K562 (cell line): Measurements from ENCODE around the gene METTL25B. TPM values are rescaled to one million over a fixed set of nuclear protein-coding genes. Genes with fewer than 3 reads are reported as not detected.

ENCODE experiments used
- CHAMP1 ChIP-seq: fragments of 450-650 bp; IDR thresholded peaks from 2 replicates; pipeline ENCODE4 v1.6.1; 2016; ENCODE audit warnings: mild to moderate bottlenecking
- CTCFL ChIP-seq: IDR thresholded peaks from 2 replicates; pipeline ENCODE4 v1.6.1; 2011; ENCODE audit warnings: borderline replicate concordance, low read depth, mild to moderate bottlenecking, moderate library complexity, low read length; ENCODE audit not compliant: insufficient read depth, poor library complexity, severe bottlenecking
- KLF16 ChIP-seq: IDR thresholded peaks from 2 replicates; pipeline ENCODE4 v1.6.1; 2016; ENCODE audit warnings: antibody characterized with exemption
- MGA ChIP-seq: fragments of 450-650 bp; IDR thresholded peaks from 2 replicates; pipeline ENCODE4 v1.6.1; 2016; ENCODE audit warnings: mild to moderate bottlenecking, moderate library complexity
- MTA3 ChIP-seq: fragments of 450-650 bp; formaldehyde crosslinking; IDR thresholded peaks from 2 replicates; pipeline ENCODE4 v1.6.1; 2017; ENCODE audit warnings: mild to moderate bottlenecking, borderline replicate concordance
- NR2C2 ChIP-seq, 2 experiments: fragments of 200-800 bp in 1 of 2; sonication (Bioruptor generic) in 1 of 2; sonication (generic) in 1 of 2; formaldehyde crosslinking in 1 of 2; IDR thresholded peaks; 2 replicates each; pipeline versions ENCODE4 v1.6.1 to v1.8.0; 2016 to 2022; ENCODE audit warnings: mild to moderate bottlenecking in 1 of 2, missing compliant biosample characterization in 1 of 2, missing genetic modification characterization in 1 of 2, missing genetic modification reagents in 1 of 2
- PCBP2 ChIP-seq: fragments of 200-400 bp; formaldehyde crosslinking; IDR thresholded peaks from 2 replicates; pipeline ENCODE4 v1.6.1; 2018; ENCODE audit warnings: low read length, low read depth, mild to moderate bottlenecking, moderate library complexity; ENCODE audit not compliant: poor library complexity, severe bottlenecking
- SIN3B ChIP-seq: fragments of 450-650 bp; IDR thresholded peaks from 2 replicates; pipeline ENCODE4 v1.6.1; 2017; ENCODE audit warnings: low read depth, mild to moderate bottlenecking, moderate library complexity
- STAT5B ChIP-seq: fragments of 250-450 bp; sonication (Bioruptor Pico); IDR thresholded peaks from 2 replicates; pipeline ENCODE4 v1.8.0; 2021; ENCODE audit warnings: mild to moderate bottlenecking, inconsistent platforms
- polyA plus RNA-seq, 8 experiments: library from polyadenylated mRNA; depleted of rRNA in 4 of 8; stranded (reverse) in 5 of 8; unstranded in 3 of 8; fragments of >200 nt; fragmentation: Nextera tagmentation in 2 of 8; fragmentation: Illumina TruSeq in 1 of 8; extraction: Ambion mirVana in 2 of 8; extraction: Trizol in 1 of 8; gene quantifications; 2 replicates each; pipeline versions ENCODE4 v1.2.1 to v1.2.3, GENCODE V29; 2011 to 2014; ENCODE audit warnings: inconsistent platforms in 1 of 8, missing spikeins in 1 of 8
- total RNA-seq, 7 experiments: library from RNA; depleted of rRNA in 6 of 7; stranded (reverse); fragments of >200 nt in 6 of 7; fragmentation: Illumina TruSeq in 2 of 7; extraction: Trizol in 2 of 7; gene quantifications; 2 replicates each; pipeline versions ENCODE4 v1.2.1 to v1.2.3, GENCODE V29; 2011 to 2021; ENCODE audit warnings: low replicate concordance in 1 of 7

The METTL25B gene
- total and polyA plus RNA-seq, 9 of the 15 experiments (the other 6 are each of a cell fraction or from before 2014, with no cell fraction given) = 7.7 to 48.3 (median 33.1) TPM

GRCh38 chr1:156725683-156726280 is 2.5 kb upstream of the METTL25B start (continued):
- TF ChIP-seq MGA = peak; percentile 59; the same call in 1 of the 2 replicates
- peak; percentile 94 for TF ChIP-seq CTCFL
- TF ChIP-seq PCBP2 = no peak
- peak; percentile 66; the same call in 1 of the 2 replicates for TF ChIP-seq NR2C2 (CRISPR knock-in tag; IDR thresholded peaks at IDR 0.05)
- TF ChIP-seq NR2C2 (tag; IDR thresholded peaks at IDR 0.05) = no peak; the same call in 1 of the 2 replicates
- TF ChIP-seq MTA3 = peak; percentile 36; the same call in 1 of the 2 replicates
- TF ChIP-seq KLF16 = peak; percentile 29; the same call in 1 of the 2 replicates
- no peak for TF ChIP-seq CHAMP1
- TF ChIP-seq SIN3B = 0 out of 2 replicates have a peak, but pooled peaks have one; percentile 24
- no peak for TF ChIP-seq STAT5B (CRISPR knock-in tag)
